Right lobe of liver (tissue), 4 donors: Measurements from ENCODE around the gene FAAP20.

Experiments
- POLR2A ChIP-seq: fragments of 450-650 bp; IDR thresholded peaks from one replicate; pipeline ENCODE4 v1.6.1; 2017; ENCODE audit warnings: antibody characterized with exemption, mild to moderate bottlenecking
- TF ChIP-seq, protein P1 (sequence below), 4 donors: fragments of 200-600 bp in 3 of 4; fragments of 450-650 bp in 1 of 4; IDR thresholded peaks; one replicate each; pipeline versions ENCODE4 v1.5.1 to v1.8.0; 2016 to 2022; ENCODE audit warnings: antibody characterized with exemption in 4 of 4, mild to moderate bottlenecking in 2 of 4
- donor health status: DM: no; HTN: no; CAD: no.
- donor health status: DM: no; HTN: no; CAD: no.
- donor health status: DM: no; HTN: yes; CAD: no.

- no peak for TF ChIP-seq POLR2A
- TF ChIP-seq, protein P1, sequence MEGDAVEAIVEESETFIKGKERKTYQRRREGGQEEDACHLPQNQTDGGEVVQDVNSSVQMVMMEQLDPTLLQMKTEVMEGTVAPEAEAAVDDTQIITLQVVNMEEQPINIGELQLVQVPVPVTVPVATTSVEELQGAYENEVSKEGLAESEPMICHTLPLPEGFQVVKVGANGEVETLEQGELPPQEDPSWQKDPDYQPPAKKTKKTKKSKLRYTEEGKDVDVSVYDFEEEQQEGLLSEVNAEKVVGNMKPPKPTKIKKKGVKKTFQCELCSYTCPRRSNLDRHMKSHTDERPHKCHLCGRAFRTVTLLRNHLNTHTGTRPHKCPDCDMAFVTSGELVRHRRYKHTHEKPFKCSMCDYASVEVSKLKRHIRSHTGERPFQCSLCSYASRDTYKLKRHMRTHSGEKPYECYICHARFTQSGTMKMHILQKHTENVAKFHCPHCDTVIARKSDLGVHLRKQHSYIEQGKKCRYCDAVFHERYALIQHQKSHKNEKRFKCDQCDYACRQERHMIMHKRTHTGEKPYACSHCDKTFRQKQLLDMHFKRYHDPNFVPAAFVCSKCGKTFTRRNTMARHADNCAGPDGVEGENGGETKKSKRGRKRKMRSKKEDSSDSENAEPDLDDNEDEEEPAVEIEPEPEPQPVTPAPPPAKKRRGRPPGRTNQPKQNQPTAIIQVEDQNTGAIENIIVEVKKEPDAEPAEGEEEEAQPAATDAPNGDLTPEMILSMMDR (IDR thresholded peaks at IDR 0.05), result no peak
These were observed 28.9 kb downstream of the FAAP20 start for GRCh38 chr1:2165646-2166045.
